GM18873 (cell line): ENCODE data around the gene SRSF2.
"Not testable (repeated sequence)": the region's sequence is repeated elsewhere in the genome, so short reads cannot be mapped to it uniquely, and the experiment has no call there.

Experiments
- ATAC-seq: cut with Tn5 transposase; IDR thresholded peaks from one replicate; pipeline ENCODE4 v1.9.1; 2021; ENCODE audit warnings: mild to moderate bottlenecking, moderate library complexity, moderate number of reproducible peaks; ENCODE audit not compliant: unreplicated experiment, low FRiP score

Gene SRSF2

DNA sequence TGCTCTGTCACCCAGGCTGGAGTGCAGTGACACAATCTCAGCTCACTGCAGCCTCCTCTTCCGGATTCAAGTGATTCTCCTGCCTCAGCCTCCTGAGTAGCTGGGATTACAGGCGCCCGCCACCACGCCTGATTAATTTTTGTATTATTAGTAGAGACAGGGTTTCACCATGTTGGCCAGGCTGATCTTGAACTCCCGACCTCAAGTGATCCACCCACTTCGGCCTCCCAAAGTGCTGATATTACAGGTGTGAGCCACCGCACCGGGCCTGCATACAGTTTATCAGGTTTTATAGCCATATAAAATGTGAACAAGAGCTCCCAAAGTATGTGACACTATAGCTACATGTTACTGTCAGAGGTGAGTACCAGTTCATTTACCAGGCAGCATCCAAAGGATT lies 14.2 kb downstream of the SRSF2 start:
- ATAC-seq = not testable (repeated sequence)

DNA sequence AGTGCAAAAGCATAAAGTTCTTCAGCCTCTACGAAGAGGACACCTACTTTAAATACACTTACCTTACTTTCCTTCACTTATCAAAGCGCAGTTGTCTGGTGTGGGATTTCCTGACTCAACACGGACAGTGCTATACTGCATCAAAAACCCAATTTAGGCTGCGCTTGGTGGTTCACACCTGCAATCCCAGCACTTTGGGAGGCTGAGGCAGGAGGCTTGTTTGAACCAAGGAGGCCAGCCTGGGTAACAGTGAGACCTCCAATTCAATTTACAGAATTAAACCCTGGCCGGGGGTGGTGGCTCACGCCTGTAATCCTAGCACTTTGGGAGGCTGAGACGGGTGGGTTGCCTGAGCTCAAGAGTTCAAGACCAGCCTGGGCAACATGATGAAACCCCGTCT lies 14.9 kb downstream of the SRSF2 start:
- ATAC-seq = no peak

DNA sequence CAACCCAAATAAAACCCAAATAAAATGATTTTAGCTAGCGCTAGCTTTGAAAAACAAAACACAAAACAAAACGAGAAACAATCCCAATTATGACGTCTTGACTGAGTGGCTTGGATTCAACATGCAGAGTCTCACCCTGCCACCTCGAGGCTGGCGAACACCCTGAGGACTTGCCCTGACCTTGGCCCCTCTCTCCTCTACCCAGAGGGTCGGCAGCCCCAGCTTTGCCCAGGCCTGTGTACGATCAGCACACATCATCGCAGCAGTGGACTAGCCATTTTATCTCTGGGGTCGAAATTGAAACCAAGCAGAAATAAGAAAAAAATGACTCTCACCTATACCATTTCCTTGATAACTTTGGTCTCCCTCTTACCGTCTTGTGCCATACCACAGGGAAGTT lies 15.7 kb downstream of the SRSF2 start:
- no peak for ATAC-seq

DNA sequence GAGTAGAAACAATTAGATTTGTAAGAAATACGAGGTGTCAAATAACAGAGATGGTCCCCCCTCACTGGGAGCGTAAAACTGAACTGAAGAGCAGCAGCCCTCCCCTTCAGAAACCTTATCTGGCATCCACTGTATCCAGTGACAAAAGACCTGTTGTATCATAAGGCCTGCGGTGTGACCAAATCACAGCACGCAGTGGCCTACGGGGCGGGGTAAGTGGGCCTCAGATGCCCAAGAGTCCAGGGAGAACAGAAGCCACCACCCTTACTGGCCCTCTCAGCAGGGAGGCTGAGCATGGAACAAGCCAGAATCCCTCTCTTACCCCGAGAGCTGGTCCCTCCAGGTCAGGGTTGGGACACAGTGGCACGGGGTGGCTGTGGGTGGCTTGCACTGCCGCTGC lies 16.2 kb downstream of the SRSF2 start:
- ATAC-seq = no peak

DNA sequence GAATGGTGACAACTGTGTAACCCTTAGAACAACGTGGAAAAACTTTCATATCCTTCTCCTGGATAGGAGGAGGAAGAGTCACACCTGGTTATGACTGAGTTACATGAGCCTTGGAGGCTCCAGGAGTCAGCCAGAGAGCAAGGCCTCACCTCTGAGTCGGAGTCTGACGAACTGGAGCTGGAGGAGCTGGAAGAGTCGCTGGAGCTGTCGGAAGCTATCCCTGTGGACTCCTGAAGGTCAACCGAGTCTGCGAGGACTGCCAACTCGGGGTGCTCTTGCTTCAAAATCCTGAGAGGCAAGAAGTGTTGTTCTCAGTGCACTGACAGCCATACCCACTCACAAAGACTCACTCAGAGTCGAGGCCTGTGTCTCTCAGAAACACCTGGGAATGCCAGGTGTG lies 16.9 kb downstream of the SRSF2 start:
- no peak for ATAC-seq

DNA sequence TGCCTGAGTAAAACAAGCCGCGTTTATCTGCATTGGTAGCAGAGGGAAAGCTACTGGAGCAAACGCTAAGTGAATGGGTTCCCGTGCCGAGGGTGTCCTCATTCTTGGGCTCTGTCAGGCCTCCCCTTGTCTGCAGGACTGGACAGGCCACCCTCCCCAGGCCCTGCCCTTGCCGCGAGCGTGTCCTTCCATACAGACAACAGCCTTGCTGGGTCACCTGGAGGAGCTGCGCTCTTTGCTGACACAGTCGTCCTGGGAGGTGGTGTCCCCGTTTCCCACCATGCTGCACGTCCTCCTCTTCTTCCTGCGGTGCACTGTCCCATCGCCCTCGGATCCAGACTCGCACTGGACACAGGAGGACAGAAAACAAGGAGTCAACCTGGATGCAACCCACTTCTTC lies 18.6 kb downstream of the SRSF2 start:
- no peak for ATAC-seq

DNA sequence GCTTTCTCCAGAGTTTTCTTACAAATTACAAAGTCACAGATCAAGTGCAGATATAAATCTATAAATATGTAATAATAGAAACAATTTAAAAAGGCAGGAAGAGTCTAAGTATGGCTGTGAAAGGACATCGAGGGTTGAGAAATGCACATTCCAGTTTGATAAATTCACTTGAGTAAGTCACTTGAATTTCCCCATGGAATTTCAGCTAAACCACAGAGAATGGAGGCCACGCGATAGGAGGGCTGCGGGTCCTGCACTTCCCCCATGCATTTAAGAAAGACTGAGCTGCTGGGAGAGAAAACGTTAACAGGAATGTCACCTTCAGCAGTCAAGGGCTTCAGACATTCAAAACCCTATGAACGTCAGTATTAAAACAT lies 20.3 kb downstream of the SRSF2 start:
- no peak for ATAC-seq

DNA sequence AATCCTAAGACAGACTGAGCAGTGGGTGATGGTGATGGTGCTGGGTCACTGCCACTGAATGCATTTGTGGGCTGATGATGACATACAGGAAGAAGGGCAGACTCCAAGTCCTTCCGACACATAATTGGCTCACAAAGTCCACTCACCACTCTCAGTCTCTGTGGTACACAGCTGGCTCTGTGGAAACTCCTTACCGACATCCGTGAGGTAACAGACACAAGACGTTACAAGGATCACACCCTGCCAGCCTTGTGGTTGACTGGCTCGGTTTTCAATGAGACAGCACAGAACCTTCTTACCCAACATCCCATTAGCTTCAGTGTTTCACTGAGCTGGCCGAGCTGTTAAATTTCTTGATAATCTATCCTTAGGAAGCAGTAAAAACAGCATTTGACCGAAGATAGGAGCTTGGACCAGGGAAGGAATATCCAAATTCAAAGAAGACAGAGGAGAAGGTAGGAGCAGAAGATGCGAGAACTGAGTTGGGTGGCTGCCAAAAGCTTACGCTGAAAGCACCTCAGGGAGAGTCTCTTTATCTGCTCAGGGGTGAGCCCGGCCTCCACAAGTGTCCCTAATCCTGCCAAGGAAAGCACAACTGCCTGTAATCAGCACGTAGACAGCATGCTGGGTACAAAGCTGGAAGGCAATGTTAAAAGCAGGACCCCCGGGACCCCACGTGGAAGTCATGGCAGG lies 20.8 kb downstream of the SRSF2 start:
- ATAC-seq = no peak

DNA sequence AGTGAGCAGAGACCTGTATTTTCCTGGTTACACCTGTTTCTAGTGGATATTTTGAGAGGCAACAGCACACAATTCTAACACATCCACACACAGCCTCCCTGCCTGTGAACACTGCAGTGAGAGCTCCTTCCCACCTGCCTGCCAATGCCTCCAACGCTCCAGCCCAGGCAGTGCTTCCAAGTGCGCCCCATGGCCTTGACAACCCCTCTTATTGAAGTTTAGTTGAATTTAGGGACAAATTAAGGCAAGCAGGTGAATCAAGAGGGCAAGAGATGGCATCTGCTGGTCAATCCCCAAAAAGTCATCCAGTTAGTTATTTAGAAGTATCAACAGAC lies 21.7 kb downstream of the SRSF2 start:
- ATAC-seq = no peak

DNA sequence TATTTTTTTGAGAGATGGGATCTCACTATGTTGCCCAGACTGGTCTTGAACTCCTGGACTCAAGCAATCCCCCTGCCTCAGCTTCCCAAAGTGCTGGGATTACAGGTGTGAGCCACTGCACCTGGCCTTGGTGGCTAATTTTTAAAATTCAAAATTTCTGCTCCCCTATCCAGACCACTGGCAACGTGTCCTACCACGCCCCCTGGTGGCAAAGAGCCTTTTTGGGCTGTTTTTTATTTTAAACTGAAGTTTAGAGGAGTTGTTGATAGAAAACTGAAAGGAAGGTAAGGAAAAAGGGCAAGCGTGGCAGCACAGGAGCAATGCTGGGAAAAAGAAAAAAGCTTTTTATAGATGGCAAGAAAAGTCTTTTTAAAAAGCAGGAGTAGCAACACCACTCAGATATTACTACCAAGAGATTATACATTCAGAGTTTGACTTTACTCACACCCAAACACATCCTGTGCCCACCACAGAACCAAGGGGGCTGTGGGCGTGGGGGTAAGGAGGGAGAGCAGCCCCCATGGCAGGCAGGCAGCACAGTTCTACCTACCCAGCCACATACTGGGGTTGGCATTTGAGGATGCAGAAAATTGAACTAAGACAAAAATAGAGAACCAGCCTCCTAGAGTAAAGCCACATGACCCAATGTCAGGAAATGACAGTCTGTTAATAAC lies 22.2 kb downstream of the SRSF2 start:
- ATAC-seq = no peak

DNA sequence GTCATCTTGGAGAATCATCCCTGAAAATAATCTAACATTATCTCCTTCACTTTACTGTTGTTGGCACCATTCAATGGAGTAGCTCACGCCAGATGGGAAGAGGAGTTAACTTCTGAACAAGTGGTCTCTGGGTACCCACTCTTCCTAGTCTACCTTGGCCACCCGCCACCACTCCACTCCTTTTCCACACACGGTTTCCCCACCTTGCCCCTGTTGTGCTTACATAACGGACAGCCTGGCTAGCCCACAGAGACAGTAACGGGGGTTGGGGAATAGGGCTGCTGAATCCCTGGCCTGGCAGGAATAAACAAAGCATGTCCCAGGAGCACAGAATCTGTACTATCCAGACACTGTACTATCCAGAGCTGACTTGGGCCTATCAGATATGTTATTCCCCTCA lies 22.8 kb downstream of the SRSF2 start:
- no peak for ATAC-seq

DNA sequence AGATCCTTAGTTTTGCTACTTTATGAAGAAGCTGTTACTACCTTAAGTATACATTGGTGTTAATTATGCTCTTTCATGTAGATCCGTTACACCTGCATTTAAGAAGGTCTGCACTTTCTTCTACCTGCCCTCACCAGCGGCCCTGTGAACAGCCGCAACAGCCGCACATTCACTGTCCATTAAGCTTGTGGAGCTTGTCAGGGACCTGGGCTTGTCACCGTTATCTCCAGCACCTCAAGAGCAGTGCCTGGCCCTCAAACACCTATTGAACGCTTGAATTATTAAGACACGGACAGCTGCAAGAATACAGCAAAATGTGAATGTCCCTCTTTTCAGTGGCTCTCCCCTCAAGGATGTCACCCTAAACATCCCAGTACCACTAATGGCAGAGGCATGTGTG lies 23.4 kb downstream of the SRSF2 start:
- no peak for ATAC-seq

DNA sequence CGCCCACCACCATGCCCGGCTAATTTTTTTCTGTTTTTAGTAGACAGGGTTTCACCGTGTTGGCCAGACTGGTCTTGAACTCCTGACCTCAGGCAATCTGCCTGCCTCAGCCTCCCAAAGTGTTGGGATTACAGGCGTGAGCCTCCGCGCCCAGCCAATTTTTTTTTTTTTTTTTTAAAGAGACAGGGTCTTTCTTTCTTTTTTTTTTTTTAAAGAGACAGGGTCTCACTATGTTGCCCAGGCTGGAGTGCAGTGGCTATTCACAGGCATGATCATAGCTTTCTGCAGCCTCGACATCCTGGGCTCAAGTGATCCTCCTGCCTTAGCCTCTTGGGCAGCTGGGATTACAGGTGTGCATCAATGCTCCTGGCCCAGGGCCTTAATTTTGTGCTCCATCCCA lies 24.8 kb downstream of the SRSF2 start:
- not testable (repeated sequence) for ATAC-seq

DNA sequence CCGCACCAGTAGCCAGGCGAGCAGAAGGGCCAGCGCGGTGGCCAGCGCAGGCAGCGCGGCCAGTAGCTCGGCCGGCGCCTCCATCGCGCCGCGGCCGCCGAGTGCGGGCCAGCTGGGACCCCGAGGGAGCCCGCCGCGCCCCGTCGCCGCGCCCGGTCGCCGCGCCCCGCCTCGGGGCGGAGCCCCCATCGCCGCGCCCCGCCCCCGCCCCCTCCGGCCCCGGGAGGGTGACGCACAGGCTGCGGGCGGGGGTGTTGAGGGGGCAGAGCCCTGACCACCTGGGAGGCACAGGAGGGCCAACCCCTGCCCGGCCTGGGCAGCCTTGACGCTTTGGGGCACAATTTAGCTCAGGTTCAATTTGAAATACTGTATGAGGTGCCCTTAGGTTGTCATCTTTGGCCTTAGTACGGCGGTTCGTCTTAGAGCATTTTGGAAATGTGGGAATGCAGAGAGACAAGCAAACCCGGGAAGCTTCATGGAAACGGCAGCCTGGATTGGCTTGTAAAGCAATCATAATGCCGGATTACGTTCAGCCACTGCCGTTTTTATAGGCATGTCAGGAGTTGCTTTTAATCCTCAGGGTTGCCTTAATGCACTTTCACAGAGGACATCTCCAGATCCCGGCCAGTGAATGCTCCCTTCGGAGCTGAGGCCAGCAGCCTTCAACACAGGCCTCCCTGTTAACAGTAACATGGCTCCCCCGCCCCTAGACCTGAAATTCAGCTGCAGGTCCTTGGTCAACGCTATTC lies 26.1 kb downstream of the SRSF2 start, which contains the start of gene MXRA7:
Gene MXRA7 (minus strand): TSS at position 103 of the 749 bp plus-strand sequence. CDS start 19 bp downstream, at position 84.
- ATAC-seq = no peak

DNA sequence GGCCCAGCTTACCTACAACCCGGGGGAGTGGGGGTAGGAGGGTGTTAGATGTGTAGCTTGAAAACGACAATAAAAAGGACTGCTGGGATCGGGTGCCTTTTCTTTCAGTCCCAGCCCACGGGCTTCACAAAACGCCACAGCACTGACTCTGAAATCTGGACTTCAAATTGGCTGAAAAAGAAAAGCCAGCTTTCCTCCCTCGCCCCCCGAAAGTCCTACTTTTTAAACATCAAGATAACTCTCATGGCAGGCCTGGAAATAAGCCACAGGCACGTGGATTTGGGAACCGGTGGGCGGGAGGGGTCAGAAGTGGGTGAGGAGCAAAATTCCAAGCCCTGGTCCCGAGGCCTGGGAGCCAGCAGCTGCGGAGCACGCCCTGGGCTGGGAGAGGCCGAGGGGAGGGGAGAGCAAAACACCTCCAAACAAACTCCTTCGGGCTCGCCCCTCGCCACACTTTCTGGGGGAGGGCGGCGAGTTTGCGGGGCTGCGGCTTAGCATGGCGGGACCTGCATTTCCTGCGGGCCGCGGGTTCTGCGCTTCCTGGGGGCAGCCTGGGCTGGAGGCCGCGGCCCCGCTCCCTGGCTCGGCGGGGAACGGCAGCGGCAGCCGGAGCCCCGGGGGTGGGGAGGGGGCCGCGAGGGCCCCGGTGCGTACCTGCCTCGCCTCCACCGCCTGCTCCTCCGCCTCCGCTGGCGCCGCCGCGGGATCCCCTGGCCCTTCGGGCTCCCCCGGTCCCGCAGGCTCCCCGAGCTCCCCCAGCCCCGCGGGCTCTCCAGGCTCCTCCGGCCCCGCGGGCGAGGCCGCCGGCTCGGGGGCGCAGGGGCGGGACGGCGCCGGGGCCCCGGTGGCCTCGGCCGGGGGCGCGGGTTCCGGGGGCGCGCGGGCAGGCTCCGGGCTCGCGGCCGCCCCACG lies 26.9 kb downstream of the SRSF2 start:
- ATAC-seq = not testable (repeated sequence)

DNA sequence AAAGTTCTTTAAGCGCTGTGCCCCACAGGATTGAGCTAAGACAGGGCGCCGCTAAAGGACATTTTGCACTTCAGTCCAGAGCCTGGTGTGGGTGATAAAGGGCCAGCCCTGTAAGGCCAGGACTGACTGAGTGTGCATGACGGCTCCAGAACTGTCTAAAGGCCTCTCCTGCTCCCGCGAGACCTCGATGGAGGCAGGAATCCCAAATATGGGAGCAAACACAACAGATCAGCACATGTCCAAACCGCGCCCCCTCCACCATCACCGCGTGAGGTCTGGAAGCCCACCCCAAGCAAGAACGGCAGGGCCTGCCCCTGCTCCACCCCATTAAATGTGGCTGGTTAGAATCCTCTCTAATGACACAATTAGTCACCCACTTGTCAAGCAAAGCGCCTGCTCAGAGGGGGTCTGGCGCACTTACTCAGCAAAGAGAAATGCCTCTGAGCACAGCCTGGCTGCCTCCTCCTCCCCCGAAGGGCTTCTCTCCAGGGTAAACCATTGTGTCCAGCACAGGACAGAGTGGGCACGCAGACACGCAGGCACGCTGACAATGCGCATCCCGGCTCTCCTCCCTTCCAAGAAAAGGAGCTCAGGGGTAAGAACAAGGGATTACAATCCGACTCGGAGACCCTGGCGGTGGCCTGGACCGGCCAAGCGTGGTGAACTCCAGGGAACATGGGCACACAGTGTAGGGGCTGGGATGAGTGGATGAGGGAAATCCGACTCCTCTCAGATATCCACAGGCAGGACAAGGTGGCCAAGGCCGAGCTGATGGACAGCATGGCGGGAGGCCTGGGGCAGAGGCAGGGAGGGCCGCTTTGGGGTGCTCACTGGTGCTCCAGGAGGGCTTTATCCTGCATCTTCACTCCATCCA lies 27.8 kb downstream of the SRSF2 start:
- ATAC-seq = no peak

DNA sequence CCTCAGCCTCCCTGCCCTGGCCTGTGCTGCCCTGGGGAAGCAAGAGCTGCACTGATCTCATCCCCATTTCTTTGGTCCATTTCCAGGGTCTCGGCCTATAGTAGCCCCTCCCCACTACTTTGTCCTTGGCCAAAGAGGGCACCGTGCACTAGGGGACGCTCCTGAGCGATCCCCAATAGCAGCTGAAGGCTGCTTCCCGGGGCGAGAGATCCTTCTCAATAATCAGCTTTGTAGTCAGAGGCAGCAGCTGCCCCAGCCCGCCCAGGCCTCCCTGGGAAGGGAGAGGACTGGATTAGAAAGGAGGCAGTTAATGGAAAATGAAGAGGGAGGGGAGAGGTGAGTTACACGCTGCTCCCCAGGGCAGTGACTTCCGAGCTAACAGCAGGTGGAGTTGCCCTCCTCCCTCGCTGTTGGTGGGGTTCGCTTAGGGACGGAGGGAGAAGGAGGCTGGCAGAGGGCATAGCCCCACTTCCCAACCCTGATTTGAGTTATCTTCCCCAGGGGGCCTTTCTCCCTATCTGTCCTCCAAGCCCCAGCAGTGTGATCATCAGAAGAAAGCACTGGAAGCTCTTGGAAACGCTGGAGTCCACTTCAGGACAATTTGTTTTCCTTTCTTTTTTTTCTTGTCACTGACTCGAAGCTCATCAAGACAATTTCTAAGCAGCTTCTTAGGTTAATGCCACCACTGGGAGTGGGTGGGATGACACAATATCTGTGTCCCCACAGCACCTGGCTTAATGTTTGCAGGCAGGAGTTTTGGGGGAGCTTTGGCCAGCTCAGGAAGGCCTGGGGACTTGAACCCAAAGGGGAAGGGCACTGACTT lies 28.9 kb downstream of the SRSF2 start:
- ATAC-seq = no peak

DNA sequence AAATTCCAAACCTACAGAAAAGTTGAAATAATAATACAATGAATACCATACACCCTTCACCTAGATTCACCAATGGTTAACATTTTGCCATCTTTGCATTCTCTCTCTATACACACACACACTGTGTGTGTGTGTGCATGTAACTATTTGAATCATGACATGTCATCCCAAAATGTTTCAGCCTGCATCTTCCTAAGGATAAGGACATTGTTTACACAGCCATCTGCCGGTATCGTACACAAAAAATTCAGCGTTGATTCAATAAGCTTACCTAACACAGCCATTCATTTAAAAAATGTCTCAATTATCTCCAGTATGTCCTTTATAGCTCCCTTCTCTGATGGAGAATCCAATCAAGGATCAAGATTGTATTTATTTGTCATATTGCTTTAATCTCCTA lies 30.3 kb downstream of the SRSF2 start:
- ATAC-seq = no peak

DNA sequence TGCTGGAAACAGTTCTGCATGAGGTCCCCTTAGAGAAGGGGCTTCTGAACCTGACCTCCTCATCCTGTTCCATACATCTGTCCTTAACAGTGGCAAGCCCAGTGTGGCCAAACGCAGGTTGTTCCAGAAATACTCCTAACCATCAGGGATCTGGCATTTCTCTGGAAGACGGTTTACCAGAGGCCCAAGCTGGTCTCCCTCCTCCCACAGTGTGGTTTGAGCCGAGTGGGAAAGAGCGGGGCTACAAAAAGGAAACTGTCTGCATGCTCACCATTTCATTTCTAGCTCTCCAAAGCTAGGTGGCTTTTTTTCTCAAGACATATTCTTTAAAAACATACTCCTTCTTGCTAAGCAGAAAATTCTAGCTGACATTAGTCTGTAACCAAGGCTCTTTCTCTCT lies 32.3 kb downstream of the SRSF2 start:
- ATAC-seq = no peak
